Liver (tissue), 9 donors: ENCODE measurements around the gene YDJC. TPM values are rescaled to one million over a fixed set of nuclear protein-coding genes. Genes with fewer than 3 reads are reported as not detected.

Experiments
- DNase-seq: peaks from one replicate; pipeline ENCODE4 v3.0.0-alpha.2; 2017; ENCODE audit warnings: low spot score
- H3K27ac ChIP-seq, 2 donors: one replicate each; pipeline ENCODE4 v1.7.0; 2013; ENCODE audit warnings: inconsistent platforms in 2 of 2, low read length in 2 of 2, control low read depth in 1 of 2, low read depth in 1 of 2, mild to moderate bottlenecking in 1 of 2
- H3K27me3 ChIP-seq, 4 donors: one replicate each; pipeline versions ENCODE4 v1.6.1 to v1.7.0; 2013; ENCODE audit warnings: low read length in 3 of 4, inconsistent platforms in 1 of 4, mild to moderate bottlenecking in 1 of 4, moderate library complexity in 1 of 4; ENCODE audit not compliant: control insufficient read depth in 4 of 4, insufficient read depth in 4 of 4
- H3K36me3 ChIP-seq, 4 donors: one replicate each; pipeline versions ENCODE4 v1.6.1 to v1.7.0; 2013; ENCODE audit warnings: low read length in 3 of 4, mild to moderate bottlenecking in 3 of 4, low read depth in 1 of 4, moderate library complexity in 1 of 4; ENCODE audit not compliant: control insufficient read depth in 4 of 4, insufficient read depth in 3 of 4
- H3K4me1 ChIP-seq, 4 donors: one replicate each; pipeline versions ENCODE4 v1.6.1 to v1.7.0; 2013; ENCODE audit warnings: low read length in 3 of 4, mild to moderate bottlenecking in 3 of 4, moderate library complexity in 1 of 4; ENCODE audit not compliant: control insufficient read depth in 4 of 4, insufficient read depth in 4 of 4
- H3K4me3 ChIP-seq, 3 donors: one replicate each; pipeline versions ENCODE4 v1.6.1 to v1.7.0; 2013; ENCODE audit warnings: low read length in 3 of 3, control low read depth in 1 of 3, low read depth in 1 of 3, mild to moderate bottlenecking in 1 of 3
- H3K9ac ChIP-seq, 2 donors: one replicate each; pipeline ENCODE4 v1.7.0; 2013; ENCODE audit warnings: low read length in 2 of 2, mild to moderate bottlenecking in 2 of 2, moderate library complexity in 2 of 2, control low read depth in 1 of 2, low read depth in 1 of 2
- H3K9me3 ChIP-seq, 4 donors: one replicate each; pipeline versions ENCODE4 v1.6.1 to v1.7.0; 2013; ENCODE audit warnings: low read length in 3 of 4; ENCODE audit not compliant: control insufficient read depth in 4 of 4
- EGR1 ChIP-seq, 2 donors: IDR thresholded peaks; 2 replicates each; pipeline ENCODE4 v1.6.1; 2016 to 2018; ENCODE audit warnings: antibody characterized with exemption in 2 of 2, low read depth in 2 of 2
- FOXA1 ChIP-seq: IDR thresholded peaks from 2 replicates; pipeline ENCODE4 v1.6.1; 2016; ENCODE audit warnings: antibody characterized with exemption
- FOXA2 ChIP-seq: IDR thresholded peaks from 2 replicates; pipeline ENCODE4 v1.6.1; 2016; ENCODE audit warnings: antibody characterized with exemption
- GABPA ChIP-seq, 2 donors: IDR thresholded peaks in 1 of 2; conservative IDR thresholded peaks in 1 of 2; 2 replicates each; pipeline ENCODE4 v1.6.1; 2016; ENCODE audit warnings: antibody characterized with exemption in 2 of 2, mild to moderate bottlenecking in 1 of 2, moderate library complexity in 1 of 2
- HNF4G ChIP-seq: IDR thresholded peaks from 2 replicates; pipeline ENCODE4 v1.6.1; 2016; ENCODE audit warnings: antibody characterized with exemption
- JUND ChIP-seq, 2 donors: IDR thresholded peaks; 2 replicates each; pipeline ENCODE4 v1.6.1; 2016; ENCODE audit warnings: antibody characterized with exemption in 2 of 2
- NR2F2 ChIP-seq: IDR thresholded peaks from 2 replicates; pipeline ENCODE4 v1.6.1; 2016; ENCODE audit warnings: antibody characterized with exemption
- RAD21 ChIP-seq, 2 donors: IDR thresholded peaks; 2 replicates each; pipeline ENCODE4 v1.6.1; 2016; ENCODE audit warnings: antibody characterized with exemption in 2 of 2, mild to moderate bottlenecking in 2 of 2
- SP1 ChIP-seq: IDR thresholded peaks from 2 replicates; pipeline ENCODE4 v1.6.1; 2018; ENCODE audit warnings: antibody characterized with exemption, mild to moderate bottlenecking
- TAF1 ChIP-seq: conservative IDR thresholded peaks from 2 replicates; pipeline ENCODE4 v1.6.1; 2016; ENCODE audit warnings: antibody characterized with exemption, mild to moderate bottlenecking
- YY1 ChIP-seq: IDR thresholded peaks from 2 replicates; pipeline ENCODE4 v1.6.1; 2016; ENCODE audit warnings: antibody characterized with exemption, mild to moderate bottlenecking
- WGBS: extraction: QIAGEN DNeasy Blood & Tissue Kit; methylation state at CpG from one replicate; pipeline ENCODE4 v1.1.7; 2013; 5-methylcytosine and 5-hydroxymethylcytosine counted together
- polyA plus RNA-seq, 2 donors: library from polyadenylated mRNA; stranded (reverse) in 1 of 2; unstranded in 1 of 2; fragments of 200-250 nt in 1 of 2; fragments of >200 nt in 1 of 2; fragmentation: Nextera tagmentation in 1 of 2; extraction: Ambion mirVana in 1 of 2; gene quantifications; one replicate each; pipeline versions ENCODE4 v1.2.1 to v1.2.3, GENCODE V29; 2013 to 2015
- total RNA-seq, 2 donors: library from RNA; depleted of rRNA; stranded (reverse); fragments of >200 nt; gene quantifications; one replicate each; pipeline ENCODE4 v1.2.3, GENCODE V29; 2014
- TF ChIP-seq, protein P1 (sequence below): fragments of 150-350 bp; IDR thresholded peaks from 2 replicates; pipeline ENCODE4 v1.5.1; 2017; ENCODE audit warnings: improper control_type of control experiment, low read depth, low read length; ENCODE audit not compliant: missing input control
- TF ChIP-seq, protein P2 (sequence below): IDR thresholded peaks from 2 replicates; pipeline ENCODE4 v1.6.1; 2016; ENCODE audit warnings: antibody characterized with exemption
- TF ChIP-seq, protein P3 (sequence below): IDR thresholded peaks from 2 replicates; pipeline ENCODE4 v1.6.1; 2016; ENCODE audit warnings: antibody characterized with exemption, mild to moderate bottlenecking
- TF ChIP-seq, protein P4 (sequence below): IDR thresholded peaks from 2 replicates; pipeline ENCODE4 v1.6.1; 2016; ENCODE audit warnings: antibody characterized with exemption
- donor health status: healthy.
- donor health status: healthy.
- donor health status: healthy.
- donor health status: healthy.
- donor health status: healthy.

Gene YDJC
- total and polyA plus RNA-seq, 4 donors: 8.0 to 18.7 (median 8.3) TPM

DNA sequence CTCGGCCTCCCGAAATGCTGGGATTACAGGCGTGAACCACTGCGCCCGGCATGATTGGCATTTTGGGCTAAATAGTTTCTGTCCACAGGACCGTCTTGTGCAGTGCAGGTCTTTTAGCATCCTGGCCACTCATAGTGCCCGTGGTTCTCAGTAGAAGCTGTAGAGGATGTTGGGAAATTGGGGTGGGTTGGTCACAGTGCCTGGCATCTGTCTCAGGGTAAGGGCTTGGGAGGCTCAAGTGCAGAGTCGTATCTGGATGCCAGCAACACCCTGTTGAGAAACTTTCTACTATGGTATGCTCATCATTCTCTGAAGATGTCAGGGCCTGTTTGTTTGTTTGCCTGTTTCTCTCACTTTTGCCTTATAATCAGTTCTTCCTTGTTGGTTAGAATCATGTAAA is 40.4 kb downstream of the YDJC start:
- no peak for DNase-seq
- Histone ChIP-seq H3K27ac (no peak overlapping the region), H3K9me3 (no peaks in the 10 kb centered on the region), H3K4me1 (peaks cover 0 to 7% (median 1%) of the 10 kb centered on the region in 4 donors), H3K36me3 (peaks cover 1 to 17% (median 14%) of the 10 kb centered on the region in 4 donors), H3K27me3 (no peaks in the 10 kb centered on the region), H3K9ac (no peak overlapping the region), H3K4me3 (no peak overlapping the region)
- TF ChIP-seq TAF1 (no peak), EGR1 (IDR thresholded peaks at IDR 0.05; ENCODE audit: low read depth in 2 of 2) (no peak), RAD21 (IDR thresholded peaks at IDR 0.05) (no peak), YY1 (no peak), GABPA (IDR thresholded peaks at IDR 0.05 in 1 of 2, conservative IDR thresholded peaks at IDR 0.05 in 1 of 2) (no peak), NR2F2 (no peak), SP1 (no peak), HNF4G (no peak), FOXA1 (no peak), FOXA2 (no peak)
- TF ChIP-seq, protein P1, sequence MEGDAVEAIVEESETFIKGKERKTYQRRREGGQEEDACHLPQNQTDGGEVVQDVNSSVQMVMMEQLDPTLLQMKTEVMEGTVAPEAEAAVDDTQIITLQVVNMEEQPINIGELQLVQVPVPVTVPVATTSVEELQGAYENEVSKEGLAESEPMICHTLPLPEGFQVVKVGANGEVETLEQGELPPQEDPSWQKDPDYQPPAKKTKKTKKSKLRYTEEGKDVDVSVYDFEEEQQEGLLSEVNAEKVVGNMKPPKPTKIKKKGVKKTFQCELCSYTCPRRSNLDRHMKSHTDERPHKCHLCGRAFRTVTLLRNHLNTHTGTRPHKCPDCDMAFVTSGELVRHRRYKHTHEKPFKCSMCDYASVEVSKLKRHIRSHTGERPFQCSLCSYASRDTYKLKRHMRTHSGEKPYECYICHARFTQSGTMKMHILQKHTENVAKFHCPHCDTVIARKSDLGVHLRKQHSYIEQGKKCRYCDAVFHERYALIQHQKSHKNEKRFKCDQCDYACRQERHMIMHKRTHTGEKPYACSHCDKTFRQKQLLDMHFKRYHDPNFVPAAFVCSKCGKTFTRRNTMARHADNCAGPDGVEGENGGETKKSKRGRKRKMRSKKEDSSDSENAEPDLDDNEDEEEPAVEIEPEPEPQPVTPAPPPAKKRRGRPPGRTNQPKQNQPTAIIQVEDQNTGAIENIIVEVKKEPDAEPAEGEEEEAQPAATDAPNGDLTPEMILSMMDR: no peak
- TF ChIP-seq, protein P2, sequence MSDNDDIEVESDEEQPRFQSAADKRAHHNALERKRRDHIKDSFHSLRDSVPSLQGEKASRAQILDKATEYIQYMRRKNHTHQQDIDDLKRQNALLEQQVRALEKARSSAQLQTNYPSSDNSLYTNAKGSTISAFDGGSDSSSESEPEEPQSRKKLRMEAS: no peak
- TF ChIP-seq, protein P3, sequence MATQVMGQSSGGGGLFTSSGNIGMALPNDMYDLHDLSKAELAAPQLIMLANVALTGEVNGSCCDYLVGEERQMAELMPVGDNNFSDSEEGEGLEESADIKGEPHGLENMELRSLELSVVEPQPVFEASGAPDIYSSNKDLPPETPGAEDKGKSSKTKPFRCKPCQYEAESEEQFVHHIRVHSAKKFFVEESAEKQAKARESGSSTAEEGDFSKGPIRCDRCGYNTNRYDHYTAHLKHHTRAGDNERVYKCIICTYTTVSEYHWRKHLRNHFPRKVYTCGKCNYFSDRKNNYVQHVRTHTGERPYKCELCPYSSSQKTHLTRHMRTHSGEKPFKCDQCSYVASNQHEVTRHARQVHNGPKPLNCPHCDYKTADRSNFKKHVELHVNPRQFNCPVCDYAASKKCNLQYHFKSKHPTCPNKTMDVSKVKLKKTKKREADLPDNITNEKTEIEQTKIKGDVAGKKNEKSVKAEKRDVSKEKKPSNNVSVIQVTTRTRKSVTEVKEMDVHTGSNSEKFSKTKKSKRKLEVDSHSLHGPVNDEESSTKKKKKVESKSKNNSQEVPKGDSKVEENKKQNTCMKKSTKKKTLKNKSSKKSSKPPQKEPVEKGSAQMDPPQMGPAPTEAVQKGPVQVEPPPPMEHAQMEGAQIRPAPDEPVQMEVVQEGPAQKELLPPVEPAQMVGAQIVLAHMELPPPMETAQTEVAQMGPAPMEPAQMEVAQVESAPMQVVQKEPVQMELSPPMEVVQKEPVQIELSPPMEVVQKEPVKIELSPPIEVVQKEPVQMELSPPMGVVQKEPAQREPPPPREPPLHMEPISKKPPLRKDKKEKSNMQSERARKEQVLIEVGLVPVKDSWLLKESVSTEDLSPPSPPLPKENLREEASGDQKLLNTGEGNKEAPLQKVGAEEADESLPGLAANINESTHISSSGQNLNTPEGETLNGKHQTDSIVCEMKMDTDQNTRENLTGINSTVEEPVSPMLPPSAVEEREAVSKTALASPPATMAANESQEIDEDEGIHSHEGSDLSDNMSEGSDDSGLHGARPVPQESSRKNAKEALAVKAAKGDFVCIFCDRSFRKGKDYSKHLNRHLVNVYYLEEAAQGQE: no peak
- TF ChIP-seq, protein P4, sequence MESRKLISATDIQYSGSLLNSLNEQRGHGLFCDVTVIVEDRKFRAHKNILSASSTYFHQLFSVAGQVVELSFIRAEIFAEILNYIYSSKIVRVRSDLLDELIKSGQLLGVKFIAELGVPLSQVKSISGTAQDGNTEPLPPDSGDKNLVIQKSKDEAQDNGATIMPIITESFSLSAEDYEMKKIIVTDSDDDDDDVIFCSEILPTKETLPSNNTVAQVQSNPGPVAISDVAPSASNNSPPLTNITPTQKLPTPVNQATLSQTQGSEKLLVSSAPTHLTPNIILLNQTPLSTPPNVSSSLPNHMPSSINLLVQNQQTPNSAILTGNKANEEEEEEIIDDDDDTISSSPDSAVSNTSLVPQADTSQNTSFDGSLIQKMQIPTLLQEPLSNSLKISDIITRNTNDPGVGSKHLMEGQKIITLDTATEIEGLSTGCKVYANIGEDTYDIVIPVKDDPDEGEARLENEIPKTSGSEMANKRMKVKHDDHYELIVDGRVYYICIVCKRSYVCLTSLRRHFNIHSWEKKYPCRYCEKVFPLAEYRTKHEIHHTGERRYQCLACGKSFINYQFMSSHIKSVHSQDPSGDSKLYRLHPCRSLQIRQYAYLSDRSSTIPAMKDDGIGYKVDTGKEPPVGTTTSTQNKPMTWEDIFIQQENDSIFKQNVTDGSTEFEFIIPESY: no peak
- 92% methylated on average over 8 of the region's 8 CpGs for WGBS

DNA sequence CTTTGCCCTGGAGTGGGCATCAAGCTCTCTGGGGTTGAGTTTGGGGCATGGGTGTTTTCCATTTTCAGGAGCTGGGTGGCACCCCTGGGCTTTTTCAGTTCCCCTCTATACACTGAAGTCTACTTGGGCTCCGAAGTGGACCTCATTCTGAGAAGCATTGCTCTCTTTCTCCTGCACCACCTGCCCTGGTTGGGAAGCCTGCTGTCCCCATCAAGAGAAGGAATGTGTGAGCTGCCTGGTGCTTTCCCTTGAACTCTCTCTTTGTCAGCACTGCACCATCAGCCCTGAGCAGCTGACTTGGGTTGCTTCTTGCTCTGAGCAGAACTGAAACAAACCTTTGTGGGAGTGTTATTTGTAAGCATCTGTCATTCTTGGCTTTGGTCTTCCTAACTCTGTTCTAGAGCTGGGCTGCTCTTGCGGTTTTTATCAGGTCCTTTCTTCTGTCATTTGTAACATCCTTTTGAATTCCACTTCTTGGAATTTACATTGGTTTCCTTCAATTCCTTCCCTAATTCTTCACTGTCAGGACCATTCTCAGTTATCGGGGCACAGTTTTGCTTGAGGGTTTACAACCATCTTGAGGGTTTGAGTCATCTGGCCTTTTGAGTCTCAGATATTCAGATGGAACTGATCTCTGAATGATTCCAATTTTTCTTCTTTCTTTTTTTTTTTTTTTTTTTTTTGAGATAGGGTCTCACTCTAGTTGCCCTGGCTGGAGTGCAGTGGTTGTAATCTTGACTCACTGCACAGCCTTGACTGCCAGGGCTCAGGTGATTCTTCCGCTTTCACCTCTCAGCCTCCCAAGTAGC is 41.8 kb downstream of the YDJC start:
- Histone ChIP-seq H3K27me3 (no peaks in the 10 kb centered on the region), H3K27ac (no peak overlapping the region), H3K9me3 (no peaks in the 10 kb centered on the region), H3K9ac (no peak overlapping the region), H3K4me3 (no peak overlapping the region), H3K4me1 (peaks cover under 1 to 8% (median 3%) of the 10 kb centered on the region in 4 donors), H3K36me3 (peaks cover 0 to 6% (median 2%) of the 10 kb centered on the region in 4 donors)
- TF ChIP-seq, protein P1: no peak
- TF ChIP-seq JUND (IDR thresholded peaks at IDR 0.05): no peak
- TF ChIP-seq TAF1: no peak
- TF ChIP-seq EGR1 (IDR thresholded peaks at IDR 0.05; ENCODE audit: low read depth in 2 of 2): no peak
- TF ChIP-seq FOXA2: no peak
- TF ChIP-seq, protein P4: no peak
- no peak for DNase-seq
- WGBS: 78% methylated on average over 4 of the region's 4 CpGs
